ENCODE results near the gene CAPN8. TPM values are rescaled to one million over a fixed set of nuclear protein-coding genes. Genes with fewer than 3 reads are reported as not detected.

The CAPN8 gene
- total RNA-seq, 1 experiment from 2014 or later = 5.7 TPM

- no peak for TF ChIP-seq CTCF (IDR thresholded peaks at IDR 0.05; ENCODE audit: unreplicated experiment)
- POLR2A ChIA-PET = interaction anchor here (0.6 to 5.2 kb wide), 28 partner anchors 7 to 1003 kb away, joined by 3 to 105 read pairs (median 4); partner anchors contain the start of genes TP53BP2 and WDR26
- Mint-ChIP-seq H3K27me3 (ENCODE audit: insufficient read depth, unreplicated experiment) (no peaks in the 10 kb centered on the region), H3K9me3 (ENCODE audit: unreplicated experiment) (no peaks in the 10 kb centered on the region), H3K36me3 (ENCODE audit: insufficient read depth, unreplicated experiment) (peaks cover 35% of the 10 kb centered on the region), H3K4me1 (ENCODE audit: insufficient read depth, unreplicated experiment) (peaks cover 57% of the 10 kb centered on the region), H3K4me3 (ENCODE audit: unreplicated experiment) (peak overlapping the region; percentile 77), H3K27ac (ENCODE audit: low read depth, unreplicated experiment) (peak overlapping the region; percentile 88)
- CTCF ChIA-PET = interaction anchor here (0.6 to 4.9 kb wide), 10 partner anchors 7 to 1962 kb away, joined by 3 to 64 read pairs (median 9); no protein-coding TSS in a partner anchor
- DNase-seq (ENCODE audit: unreplicated experiment) = peak; percentile 72
- intact Hi-C loops (cut with micrococcal nuclease) = loop anchor here (1.0 to 2.0 kb wide), 2 partner anchors 63 to 133 kb away; no protein-coding TSS in a partner anchor
- BruUV-seq (replicated peaks) = no TSS peak
Observed at GRCh38 chr1:223713546-223714420, 48.3 kb upstream of the CAPN8 start.

GRCh38 chr1:223712850-223713474 lies 47.5 kb upstream of the CAPN8 start:
- H3K27me3 Mint-ChIP-seq (ENCODE audit: insufficient read depth, unreplicated experiment) = no peaks in the 10 kb centered on the region
- no TSS peak for BruUV-seq (replicated peaks)
- H3K4me3 Mint-ChIP-seq (ENCODE audit: unreplicated experiment) = peak overlapping the region; percentile 77
- H3K4me1 Mint-ChIP-seq (ENCODE audit: insufficient read depth, unreplicated experiment) = peaks cover 57% of the 10 kb centered on the region
- H3K36me3 Mint-ChIP-seq (ENCODE audit: insufficient read depth, unreplicated experiment) = peaks cover 27% of the 10 kb centered on the region
- POLR2A ChIA-PET = interaction anchor here (0.6 to 5.2 kb wide), 29 partner anchors 7 to 1002 kb away, joined by 3 to 105 read pairs (median 4); partner anchors contain the start of genes TP53BP2 and WDR26
- peak; percentile 62 for DNase-seq (ENCODE audit: unreplicated experiment)
- CTCF ChIA-PET = interaction anchor here (0.5 to 4.9 kb wide), 25 partner anchors 8 to 1963 kb away, joined by 3 to 64 read pairs (median 5); no protein-coding TSS in a partner anchor
- intact Hi-C loops (cut with micrococcal nuclease) = loop anchor here (1.0 to 2.0 kb wide), 3 partner anchors 13 to 134 kb away; no protein-coding TSS in a partner anchor
- no peaks in the 10 kb centered on the region for H3K9me3 Mint-ChIP-seq (ENCODE audit: unreplicated experiment)
- H3K27ac Mint-ChIP-seq (ENCODE audit: low read depth, unreplicated experiment) = peak overlapping the region; percentile 88
- TF ChIP-seq CTCF (IDR thresholded peaks at IDR 0.05; ENCODE audit: unreplicated experiment) = no peak

GRCh38 chr1:223712194-223712849 lies 46.8 kb upstream of the CAPN8 start, which contains the start of gene CAPN2:
Gene CAPN2, plus strand, starts transcription at chr1:223712539. Its CDS starts 102 bp downstream, at chr1:223712641.
- Mint-ChIP-seq H3K27me3 (ENCODE audit: insufficient read depth, unreplicated experiment) (no peaks in the 10 kb centered on the region), H3K27ac (ENCODE audit: low read depth, unreplicated experiment) (peak within 1 kb of the TSS; percentile 88), H3K4me3 (ENCODE audit: unreplicated experiment) (peak within 1 kb of the TSS; percentile 77), H3K4me1 (ENCODE audit: insufficient read depth, unreplicated experiment) (peaks cover 61% of the 10 kb centered on the region), H3K36me3 (ENCODE audit: insufficient read depth, unreplicated experiment) (peaks cover 20% of the 10 kb centered on the region), H3K9me3 (ENCODE audit: unreplicated experiment) (no peaks in the 10 kb centered on the region)
- ChIA-PET POLR2A (interaction anchor here (0.7 to 5.2 kb wide), 25 partner anchors 8 to 1001 kb away, joined by 3 to 105 read pairs (median 5); partner anchors contain the start of genes TP53BP2 and WDR26), CTCF (interaction anchor here (0.5 to 4.9 kb wide), 31 partner anchors 9 to 1294 kb away, joined by 3 to 64 read pairs (median 5); no protein-coding TSS in a partner anchor)
- DNase-seq (ENCODE audit: unreplicated experiment) = peak; percentile 94
- no TSS peak for BruUV-seq (replicated peaks)
- TF ChIP-seq CTCF (IDR thresholded peaks at IDR 0.05; ENCODE audit: unreplicated experiment) = peak; percentile 98
- intact Hi-C loops (cut with micrococcal nuclease) = loop anchor here (1.0 to 2.0 kb wide), 2 partner anchors 14 to 134 kb away; no protein-coding TSS in a partner anchor
